Measurements from ENCODE around the gene FAM229A.

The FAM229A gene

DNA sequence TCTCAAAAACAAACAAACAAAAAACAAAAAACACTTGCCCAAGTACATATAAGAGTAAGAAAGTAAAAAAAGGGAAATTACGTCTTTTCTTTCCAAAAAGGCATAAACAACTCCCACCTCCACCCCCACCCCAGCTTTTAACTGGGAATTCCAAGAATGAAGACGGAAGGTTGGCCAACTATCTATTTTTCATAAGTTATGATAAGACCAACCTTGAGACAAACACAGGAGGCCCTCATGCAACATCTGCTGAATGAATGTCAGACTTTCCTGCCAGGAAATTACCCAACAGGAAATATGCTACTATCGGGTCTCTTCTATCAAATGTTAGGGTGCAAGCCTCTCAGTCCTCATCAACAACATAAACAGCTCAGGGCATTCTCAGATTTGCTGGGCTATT is 30.0 kb upstream of the FAM229A start:
- no peak overlapping the region for H3K4me3 ChIP-seq (ENCODE audit: low read depth, low read length)
- peak; percentile 51 for DNase-seq (ENCODE audit: low read depth)
- TF ChIP-seq, protein P1, sequence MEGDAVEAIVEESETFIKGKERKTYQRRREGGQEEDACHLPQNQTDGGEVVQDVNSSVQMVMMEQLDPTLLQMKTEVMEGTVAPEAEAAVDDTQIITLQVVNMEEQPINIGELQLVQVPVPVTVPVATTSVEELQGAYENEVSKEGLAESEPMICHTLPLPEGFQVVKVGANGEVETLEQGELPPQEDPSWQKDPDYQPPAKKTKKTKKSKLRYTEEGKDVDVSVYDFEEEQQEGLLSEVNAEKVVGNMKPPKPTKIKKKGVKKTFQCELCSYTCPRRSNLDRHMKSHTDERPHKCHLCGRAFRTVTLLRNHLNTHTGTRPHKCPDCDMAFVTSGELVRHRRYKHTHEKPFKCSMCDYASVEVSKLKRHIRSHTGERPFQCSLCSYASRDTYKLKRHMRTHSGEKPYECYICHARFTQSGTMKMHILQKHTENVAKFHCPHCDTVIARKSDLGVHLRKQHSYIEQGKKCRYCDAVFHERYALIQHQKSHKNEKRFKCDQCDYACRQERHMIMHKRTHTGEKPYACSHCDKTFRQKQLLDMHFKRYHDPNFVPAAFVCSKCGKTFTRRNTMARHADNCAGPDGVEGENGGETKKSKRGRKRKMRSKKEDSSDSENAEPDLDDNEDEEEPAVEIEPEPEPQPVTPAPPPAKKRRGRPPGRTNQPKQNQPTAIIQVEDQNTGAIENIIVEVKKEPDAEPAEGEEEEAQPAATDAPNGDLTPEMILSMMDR (conservative IDR thresholded peaks at IDR 0.05; ENCODE audit: low read depth, low read length), result no peak

DNA sequence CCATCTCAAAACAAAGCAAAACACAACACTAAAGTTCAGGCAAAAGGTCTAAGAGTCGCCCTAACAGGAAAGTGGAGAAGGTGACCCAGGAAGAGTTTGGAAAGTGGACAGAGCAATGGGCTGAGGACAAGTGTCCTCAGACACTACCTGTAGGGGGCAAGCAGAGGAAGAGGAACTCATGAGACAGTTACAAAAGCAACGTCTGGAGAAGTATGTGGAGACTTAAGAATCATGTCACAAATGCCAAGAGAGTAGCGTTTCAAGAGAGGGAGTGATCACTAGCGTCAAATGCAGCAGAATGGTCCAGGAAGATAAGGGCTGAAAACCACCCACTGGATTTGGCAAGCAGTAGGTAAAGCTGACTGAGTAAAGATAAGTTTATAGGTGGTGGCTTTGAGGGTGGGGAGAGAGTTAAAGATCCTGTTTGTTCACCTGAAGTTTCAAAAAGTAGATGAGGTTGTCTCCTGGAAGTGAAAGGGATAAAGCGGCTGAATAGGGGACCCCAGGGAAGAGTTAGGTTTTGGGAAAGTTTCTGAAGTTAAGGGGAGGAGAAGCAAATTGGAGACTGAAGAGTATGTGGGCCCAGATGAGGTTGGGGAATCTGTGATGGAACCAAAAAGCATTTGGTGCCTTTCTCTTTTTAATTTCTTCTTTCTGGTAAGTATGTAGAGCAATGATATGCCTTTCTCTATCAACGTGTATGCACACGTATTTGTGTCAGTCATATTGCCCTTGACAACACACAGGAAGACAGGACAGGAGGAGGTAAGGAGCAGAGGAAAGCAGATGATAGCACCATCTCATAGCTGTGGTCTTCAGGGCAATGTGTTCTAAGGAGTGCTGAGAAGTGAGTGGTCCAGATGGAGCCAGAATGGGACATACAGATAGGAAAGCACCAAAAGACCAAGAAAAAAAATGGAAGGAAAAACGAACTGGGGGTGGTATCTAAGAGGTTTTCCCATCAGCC is 28.9 kb upstream of the FAM229A start:
- DNase-seq (ENCODE audit: low read depth), result no peak
- no peak overlapping the region for H3K4me3 ChIP-seq (ENCODE audit: low read depth, low read length)
- TF ChIP-seq, protein P1 (conservative IDR thresholded peaks at IDR 0.05; ENCODE audit: low read depth, low read length), result no peak

DNA sequence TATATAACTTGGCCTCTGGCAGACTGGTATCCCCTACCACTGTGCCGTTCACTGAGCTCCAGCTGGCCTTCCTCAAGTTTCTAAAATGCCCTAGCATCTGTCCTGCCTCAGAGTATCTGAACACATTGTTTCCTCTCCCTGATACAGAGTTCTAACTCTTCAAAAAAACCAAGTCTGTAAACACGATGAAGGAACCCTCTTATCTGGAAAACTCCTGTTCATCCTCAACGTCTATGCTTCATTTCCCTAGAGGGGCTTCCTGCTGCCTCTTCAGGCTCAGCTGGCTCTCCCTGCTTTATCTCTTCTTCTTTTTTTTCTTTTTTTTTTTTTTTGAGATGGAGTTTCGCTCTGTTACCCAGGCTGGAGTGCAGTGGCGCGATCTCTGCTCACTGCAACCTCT is 26.4 kb upstream of the FAM229A start:
- no peak for DNase-seq (ENCODE audit: low read depth)
- TF ChIP-seq, protein P1 (conservative IDR thresholded peaks at IDR 0.05; ENCODE audit: low read depth, low read length), result no peak
- no peak overlapping the region for H3K4me3 ChIP-seq (ENCODE audit: low read depth, low read length)

DNA sequence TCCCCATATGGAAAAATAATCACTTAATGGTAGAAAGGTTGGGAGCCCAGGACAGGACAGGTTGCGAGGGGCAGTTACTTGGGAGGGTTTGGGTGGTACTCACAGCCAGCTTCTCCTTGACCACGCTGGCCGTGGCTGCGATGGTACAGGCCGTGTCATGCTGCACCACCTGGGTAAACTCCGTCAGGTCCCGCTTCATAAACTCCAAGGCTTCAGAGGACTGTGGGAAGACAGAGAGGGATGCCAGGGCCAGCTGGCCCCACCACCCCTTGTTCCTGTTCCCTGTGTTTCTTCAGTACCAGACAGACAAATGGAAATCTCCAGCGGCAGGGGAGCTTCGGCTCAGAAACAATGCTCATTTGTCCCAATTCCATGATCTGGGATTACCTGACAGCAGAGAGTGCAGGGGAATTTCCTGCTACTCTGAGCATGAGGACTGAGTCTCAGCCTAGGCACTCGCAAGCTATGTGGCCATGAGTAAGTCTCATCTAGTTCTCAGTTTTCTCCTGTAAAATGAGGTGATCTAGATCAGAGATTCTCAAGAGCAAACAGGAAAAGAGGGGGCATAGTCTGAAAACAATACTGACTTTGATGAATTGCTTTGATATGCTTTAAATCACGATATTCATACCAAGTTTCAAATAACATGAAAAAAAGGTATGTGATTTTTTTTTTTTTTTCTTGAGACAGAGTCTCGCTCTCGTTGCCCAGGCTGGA is 24.5 kb upstream of the FAM229A start:
- no peak for DNase-seq (ENCODE audit: low read depth)
- TF ChIP-seq, protein P1 (conservative IDR thresholded peaks at IDR 0.05; ENCODE audit: low read depth, low read length), result no peak
- no peak overlapping the region for H3K4me3 ChIP-seq (ENCODE audit: low read depth, low read length)

DNA sequence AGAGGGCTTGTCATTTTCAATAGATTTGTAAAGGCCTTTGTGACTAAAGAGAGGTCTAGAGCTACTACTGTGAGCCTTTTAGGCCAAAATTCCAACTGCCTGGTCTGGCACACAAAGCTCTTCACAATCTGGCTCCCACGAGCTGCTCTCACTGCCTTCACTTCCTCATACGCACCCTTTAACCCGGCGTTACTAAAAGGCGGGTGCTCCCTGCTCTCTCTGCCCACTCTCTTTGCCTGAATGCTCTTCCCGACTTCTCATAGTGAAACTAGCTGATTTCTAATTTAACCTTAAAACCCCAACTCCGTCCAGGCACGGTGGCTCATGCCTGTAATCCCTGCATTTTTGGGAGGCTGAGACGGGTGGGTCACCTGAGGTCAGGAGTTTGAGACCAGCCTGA is 17.8 kb upstream of the FAM229A start:
- TF ChIP-seq, protein P1 (conservative IDR thresholded peaks at IDR 0.05; ENCODE audit: low read depth, low read length), result no peak
- DNase-seq (ENCODE audit: low read depth), result no peak
- no peak overlapping the region for H3K4me3 ChIP-seq (ENCODE audit: low read depth, low read length)

DNA sequence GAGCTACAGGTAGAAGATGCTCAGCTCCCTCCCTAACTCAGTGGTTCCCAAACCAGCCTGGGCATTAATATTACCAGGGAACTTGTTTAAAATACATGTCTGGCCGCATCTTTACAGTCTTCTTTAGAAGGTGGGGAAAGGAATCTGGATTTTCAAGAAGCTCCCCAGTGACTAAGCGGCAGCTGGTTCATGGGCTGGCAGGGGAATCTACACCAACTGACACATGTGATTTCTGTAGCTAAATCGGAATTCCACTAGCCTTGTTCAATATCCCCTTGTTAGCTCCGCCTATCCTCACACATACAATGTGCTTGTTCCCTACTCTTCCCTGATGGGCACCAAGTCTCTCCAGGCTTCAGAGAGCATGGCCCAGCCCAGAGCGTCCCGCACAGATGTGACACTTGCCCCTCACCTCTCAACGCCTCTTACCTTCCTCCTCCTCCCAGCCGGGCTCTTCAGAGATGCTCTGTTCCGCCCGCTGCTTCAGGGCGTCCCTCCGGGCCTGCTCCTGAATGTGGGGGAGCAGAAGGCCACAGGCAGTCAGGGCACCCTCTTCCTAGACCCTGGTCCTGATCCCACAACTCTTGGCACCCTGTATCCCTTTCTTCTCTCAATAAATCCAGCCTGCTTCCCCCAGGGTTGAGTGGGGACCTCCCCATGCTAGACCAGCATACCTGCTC is 15.4 kb upstream of the FAM229A start:
- H3K4me3 ChIP-seq (ENCODE audit: low read depth, low read length), result no peak overlapping the region
- DNase-seq (ENCODE audit: low read depth), result no peak
- TF ChIP-seq, protein P1 (conservative IDR thresholded peaks at IDR 0.05; ENCODE audit: low read depth, low read length), result no peak

All from choroid plexus epithelial cell (primary cell).